Measurements from ENCODE around the gene GMNC.
"Not testable (repeated sequence)": the region's sequence is repeated elsewhere in the genome, so short reads cannot be mapped to it uniquely, and the experiment has no call there.

The GMNC gene

GRCh38 chr3:190862209-190863118 is at the start of gene GMNC:
Gene GMNC (minus strand): TSS chr3:190862694. CDS start chr3:190862615, 79 bp downstream.
- DNase-seq = peak in 1 of 2 experiments; percentile 40

DNA sequence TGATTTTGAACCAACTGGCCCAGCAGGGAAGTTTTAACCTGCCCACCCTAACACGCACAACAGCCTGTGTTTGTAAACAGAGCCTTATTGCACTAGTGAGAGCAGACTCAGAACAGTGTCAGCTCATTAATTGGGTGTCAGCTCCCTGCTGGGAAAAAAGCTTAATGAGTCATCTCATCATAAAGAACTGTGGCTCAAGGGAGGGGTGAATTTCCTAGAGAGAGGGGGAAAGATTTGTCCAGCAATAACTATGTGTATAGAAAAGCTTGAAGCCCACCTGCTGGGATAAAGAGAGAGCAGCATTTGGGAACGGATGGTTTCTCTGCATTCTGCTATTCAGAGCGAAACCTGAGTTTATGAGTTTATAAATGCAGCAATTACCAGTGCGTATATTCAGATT is 48.9 kb upstream of the GMNC start:
- DNase-seq = no peak

GRCh38 chr3:190909908-190910307 is 47.4 kb upstream of the GMNC start:
- DNase-seq = no peak

- DNase-seq = no peak
Measured at GRCh38 chr3:190903156-190903555, 40.7 kb upstream of the GMNC start.

- DNase-seq = no peak
Measured at GRCh38 chr3:190902292-190902691, 39.8 kb upstream of the GMNC start.

GRCh38 chr3:190892395-190892902 is 30.0 kb upstream of the GMNC start:
- DNase-seq = no peak

GRCh38 chr3:190886945-190887344 is 24.5 kb upstream of the GMNC start:
- DNase-seq = no peak

DNA sequence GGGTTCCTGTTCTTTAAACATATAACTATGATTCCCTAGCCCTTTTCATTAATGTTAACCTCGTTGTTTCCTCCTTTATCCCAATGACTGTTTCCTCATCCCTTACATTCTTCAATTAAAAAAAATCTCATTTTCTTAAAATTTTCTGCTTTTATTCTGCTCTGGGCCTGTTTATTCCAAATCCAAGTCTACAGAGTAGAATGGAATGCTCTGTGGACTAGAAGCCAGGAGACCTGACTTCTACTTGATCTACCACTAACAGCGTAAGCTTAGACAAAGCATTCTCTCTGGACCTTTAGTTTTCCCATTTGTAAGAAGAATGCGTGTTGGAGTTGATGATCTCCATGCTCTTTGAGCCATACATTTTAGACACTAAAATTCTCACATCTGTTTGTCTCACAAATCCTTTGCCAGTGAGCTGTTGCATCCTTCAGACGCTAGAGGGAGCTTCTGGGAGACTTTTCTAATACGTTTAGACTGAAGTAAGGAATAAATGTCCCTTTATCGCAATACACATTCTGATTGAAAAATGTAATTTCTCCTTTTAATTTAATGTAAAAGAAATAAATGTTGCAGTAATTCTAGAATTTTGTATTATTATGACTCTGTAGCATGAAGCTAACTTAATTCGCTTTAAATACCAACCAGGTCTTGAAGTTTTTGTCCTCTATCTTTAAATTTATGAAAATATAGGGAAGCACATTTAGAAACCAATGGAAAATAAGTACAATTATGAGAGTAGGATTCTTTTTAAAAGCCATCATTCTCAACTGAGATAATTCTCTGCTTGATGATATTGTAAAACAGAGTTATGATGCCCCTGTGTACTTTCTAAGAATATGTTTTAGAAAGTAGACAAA is 21.7 kb upstream of the GMNC start:
- DNase-seq = peak; percentile 45 to 65

- no peak for DNase-seq
Measured at GRCh38 chr3:190883141-190883540, 20.6 kb upstream of the GMNC start.

DNA sequence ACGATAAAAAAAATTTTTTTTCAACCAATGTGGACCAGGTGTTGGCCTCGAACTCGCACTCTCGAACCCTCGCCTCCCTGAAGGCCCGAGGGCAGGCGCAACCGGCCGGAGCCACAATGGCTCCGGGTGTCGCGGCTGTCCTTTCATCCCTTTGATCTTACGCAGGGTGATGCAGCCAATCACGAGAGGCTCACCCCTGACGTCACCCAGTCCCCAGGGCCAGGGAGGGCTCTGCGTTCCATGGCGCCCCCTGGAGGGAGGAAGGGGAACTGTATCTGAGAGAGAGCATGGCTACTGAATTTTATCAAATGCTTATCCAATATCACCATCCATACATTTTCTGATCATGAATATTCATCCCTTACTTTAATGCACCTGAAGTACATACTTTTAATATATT is 15.4 kb upstream of the GMNC start:
- DNase-seq = no peak

DNA sequence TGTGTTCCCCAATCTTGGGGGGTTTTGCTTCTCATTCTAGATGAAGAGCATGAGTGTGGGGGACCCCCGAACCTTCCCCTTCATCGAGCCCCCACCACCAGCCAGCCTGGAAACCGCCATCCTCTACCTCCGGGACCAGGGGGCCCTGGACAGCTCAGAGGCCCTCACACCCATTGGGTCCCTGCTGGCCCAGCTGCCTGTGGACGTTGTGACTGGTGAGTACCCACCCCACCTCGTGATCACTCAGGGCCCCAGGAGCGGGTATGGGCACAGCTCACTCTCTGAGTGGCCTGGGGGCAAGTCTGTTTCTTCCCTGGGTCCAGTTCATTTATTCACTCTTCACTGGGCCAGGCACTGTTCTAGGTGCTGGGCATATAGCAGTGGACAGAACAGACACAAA is 13.9 kb upstream of the GMNC start:
- DNase-seq = not testable (repeated sequence)

DNA sequence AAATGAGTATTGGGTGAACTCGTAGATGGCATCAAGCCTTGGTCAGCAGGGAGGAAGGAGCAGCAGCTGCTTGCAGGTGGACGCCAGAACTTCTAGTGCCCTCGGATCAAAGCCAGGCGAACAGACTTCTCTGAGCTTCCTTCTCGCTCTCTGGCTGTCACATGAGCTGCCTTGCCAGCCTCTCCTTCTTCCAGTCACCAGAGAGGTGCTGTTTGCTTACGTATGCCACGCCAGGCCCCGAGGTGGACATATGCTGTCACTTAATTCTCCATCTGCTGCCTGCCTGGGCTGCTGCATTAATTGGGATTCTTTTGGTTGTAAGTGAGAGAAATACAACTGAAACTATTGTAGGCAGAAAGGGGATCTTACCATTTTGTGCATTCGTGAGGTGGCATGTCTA is 12.6 kb upstream of the GMNC start:
- not testable (repeated sequence) for DNase-seq

- no peak for DNase-seq
Measured at GRCh38 chr3:190870127-190870526, 7.6 kb upstream of the GMNC start.

GRCh38 chr3:190867071-190867470 is 4.6 kb upstream of the GMNC start:
- DNase-seq = no peak

DNA sequence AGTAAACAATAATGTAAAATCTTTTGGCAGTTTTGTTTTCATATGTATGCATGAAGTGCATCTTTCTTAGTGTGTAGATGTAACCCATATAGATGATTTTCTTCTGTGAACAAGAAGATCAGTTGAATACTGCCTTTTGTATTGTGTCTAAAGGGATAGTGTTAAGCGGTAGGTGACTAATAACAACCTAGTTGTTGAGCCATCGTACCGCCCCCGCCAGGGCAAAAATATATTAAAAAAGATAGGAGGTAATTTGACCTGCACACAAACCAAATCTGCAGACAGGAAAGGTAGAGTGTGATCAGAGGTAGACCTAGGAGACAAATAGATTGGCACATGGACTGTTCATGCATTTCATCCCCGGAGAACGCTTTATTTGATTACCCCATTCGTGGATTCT is 3.3 kb upstream of the GMNC start:
- no peak for DNase-seq

- DNase-seq = no peak
Measured at GRCh38 chr3:190865419-190865818, 2.9 kb upstream of the GMNC start.

DNA sequence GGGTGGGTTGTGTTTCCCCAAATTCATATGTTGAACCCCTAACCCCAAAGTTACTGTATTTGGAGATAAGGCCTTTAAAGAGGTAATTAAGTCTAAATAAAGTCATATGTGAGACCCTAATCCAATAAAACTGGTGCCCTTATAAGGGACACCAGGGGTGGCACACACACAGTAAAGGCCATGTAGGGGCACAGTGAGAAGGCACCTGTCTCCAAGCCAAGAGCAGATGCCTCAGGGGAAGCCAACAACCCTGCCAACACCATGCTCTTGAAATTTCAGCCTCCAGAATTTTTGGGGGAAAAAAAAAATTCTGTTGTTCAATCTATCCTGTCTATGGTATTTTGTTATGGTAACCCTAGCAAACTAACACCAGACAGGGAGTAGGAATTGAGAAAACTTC is 1.5 kb upstream of the GMNC start:
- no peak for DNase-seq

GRCh38 chr3:190863119-190863465 is 598 bp upstream of the GMNC start:
- DNase-seq = no peak

- DNase-seq = no peak
Measured at GRCh38 chr3:190860521-190860920, 2.0 kb downstream of the GMNC start.

DNA sequence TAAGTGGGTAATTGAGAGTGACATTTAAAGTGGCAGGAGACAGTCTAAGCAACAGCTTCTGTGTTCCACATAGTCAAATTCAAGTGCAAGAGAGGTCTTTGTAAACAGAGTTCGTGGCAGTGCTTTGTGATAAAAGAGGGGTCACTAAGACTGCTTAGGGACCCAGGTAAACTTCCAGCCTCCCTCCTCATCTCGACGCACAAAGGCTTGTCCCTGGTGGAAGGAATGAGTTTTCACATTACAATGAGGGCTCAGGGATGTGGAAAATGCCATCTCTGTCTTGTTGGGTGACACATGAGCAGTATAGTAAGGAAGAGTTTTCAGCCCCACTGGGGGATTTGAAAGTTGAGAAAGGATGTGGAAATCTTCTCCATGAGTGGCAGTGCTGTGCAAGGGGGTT is 7.3 kb downstream of the GMNC start:
- no peak for DNase-seq

DNA sequence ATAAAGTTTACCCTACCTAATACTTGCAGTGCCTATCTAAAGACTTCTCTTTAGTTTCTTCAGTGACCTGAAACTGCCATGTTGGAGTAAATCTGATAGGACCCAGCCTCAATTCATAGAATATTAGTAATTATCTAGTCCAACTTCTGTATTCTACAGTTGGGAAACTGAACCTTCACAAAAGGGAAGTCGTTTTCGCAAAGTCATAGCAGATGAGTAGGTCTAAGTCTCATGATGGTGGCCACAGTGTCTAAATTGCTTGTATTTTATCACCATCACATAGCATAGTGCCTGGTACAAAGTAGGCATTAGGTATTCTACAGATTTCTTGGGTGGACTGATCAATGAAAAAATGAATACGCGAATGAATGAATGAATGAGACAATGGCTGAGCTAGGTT is 8.4 kb downstream of the GMNC start:
- DNase-seq = no peak

GRCh38 chr3:190853464-190853863 is 9.0 kb downstream of the GMNC start:
- no peak for DNase-seq

GRCh38 chr3:190849607-190850006 is 12.9 kb downstream of the GMNC start:
- no peak for DNase-seq

DNA sequence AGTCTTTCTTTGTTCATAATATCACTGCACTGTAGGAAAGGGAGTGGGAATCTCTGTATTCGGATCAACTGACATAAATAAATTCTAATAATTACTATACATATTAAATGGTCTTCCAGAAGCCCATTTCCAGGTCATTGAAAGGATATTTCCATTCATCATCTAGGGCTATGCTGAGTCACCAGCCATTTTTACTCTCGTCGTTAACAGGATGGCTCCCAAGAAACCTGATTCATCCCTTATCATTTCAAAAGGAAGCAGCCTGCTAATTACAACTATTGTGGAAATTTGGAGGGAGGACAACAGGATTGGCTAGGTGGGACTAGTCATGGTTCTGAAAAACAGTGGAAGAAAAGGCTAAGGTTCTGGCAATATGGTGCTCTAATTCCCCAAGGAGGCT is 13.6 kb downstream of the GMNC start:
- no peak for DNase-seq
